NB4 (cell line): ENCODE results near the gene ZNF740.

Experiments
- DNase-seq: peaks from one replicate; pipeline ENCODE4 v3.0.0; 2010; ENCODE audit warnings: low read depth
- H3K4me3 ChIP-seq: one replicate; pipeline ENCODE4 v1.5.1; 2011; ENCODE audit warnings: mild to moderate bottlenecking, low read depth, low read length, moderate library complexity
- CTCF ChIP-seq: IDR thresholded peaks from one replicate; pipeline ENCODE4 v1.5.1; 2012; ENCODE audit warnings: low read depth, low read length
- MYC ChIP-seq: IDR thresholded peaks from 2 replicates; pipeline ENCODE4 v1.6.1; 2011; ENCODE audit warnings: low read depth, low read length
- POLR2A ChIP-seq: IDR thresholded peaks from 2 replicates; pipeline ENCODE4 v1.6.1; 2011; ENCODE audit warnings: mild to moderate bottlenecking; ENCODE audit not compliant: insufficient read length; ENCODE audit errors: extremely low read depth
- TF ChIP-seq, protein P1 (sequence below): IDR thresholded peaks from 2 replicates; pipeline ENCODE4 v1.6.1; 2011; ENCODE audit warnings: low read depth, low read length

The ZNF740 gene

GRCh38 chr12:53239643-53240258 lies 59.2 kb downstream of the ZNF740 start:
- no peak overlapping the region for H3K4me3 ChIP-seq
- DNase-seq = no peak
- TF ChIP-seq POLR2A (no peak), MYC (no peak), CTCF (no peak)
- TF ChIP-seq, protein P1, sequence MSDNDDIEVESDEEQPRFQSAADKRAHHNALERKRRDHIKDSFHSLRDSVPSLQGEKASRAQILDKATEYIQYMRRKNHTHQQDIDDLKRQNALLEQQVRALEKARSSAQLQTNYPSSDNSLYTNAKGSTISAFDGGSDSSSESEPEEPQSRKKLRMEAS = no peak

DNA sequence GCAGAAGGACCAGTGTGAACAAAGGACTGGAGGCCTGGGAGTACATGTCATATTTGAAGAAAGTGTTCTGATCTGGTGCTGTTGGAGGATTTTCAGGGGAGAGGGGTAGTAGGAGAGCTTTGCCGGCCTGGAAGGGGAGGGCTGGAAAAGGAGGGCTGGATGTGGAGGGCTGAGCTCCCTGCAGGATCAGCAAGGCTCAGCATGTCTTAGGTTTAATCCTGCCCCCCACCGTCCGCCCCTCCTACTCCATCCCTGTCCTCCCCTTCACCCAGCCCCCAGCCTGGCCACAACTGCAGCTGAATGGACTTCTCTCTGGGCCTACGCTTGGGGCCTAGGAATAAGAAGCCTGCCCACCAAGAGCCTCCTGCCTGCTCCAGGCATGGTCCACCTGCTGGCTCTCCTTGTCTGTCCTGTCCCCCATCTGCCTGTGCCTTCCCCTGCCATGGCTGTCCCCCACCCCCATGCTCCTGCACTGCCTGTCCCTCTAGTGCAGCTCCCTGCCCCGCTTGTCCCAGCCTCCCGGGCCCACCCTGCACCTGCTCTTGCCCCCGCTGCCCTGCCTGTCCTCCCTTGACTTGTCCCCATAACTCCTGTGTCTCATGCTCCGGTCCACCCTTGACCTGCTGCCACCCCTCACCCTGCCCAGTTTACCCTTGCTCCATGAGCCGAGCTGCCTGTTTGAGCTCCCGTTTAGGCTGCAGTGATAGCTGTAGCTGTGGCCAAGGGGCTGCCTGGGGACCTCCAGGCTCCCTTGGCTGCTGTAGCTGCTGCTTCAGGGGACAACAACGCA lies 61.3 kb downstream of the ZNF740 start:
- no peak overlapping the region for H3K4me3 ChIP-seq
- TF ChIP-seq, protein P1 = no peak
- no peak for TF ChIP-seq CTCF
- TF ChIP-seq POLR2A = no peak
- no peak for TF ChIP-seq MYC
- no peak for DNase-seq

- DNase-seq = no peak
- TF ChIP-seq, protein P1 = no peak
- no peak for TF ChIP-seq MYC
- no peak overlapping the region for H3K4me3 ChIP-seq
Measured at GRCh38 chr12:53244337-53244736, 63.8 kb downstream of the ZNF740 start.
